H1 (cell line): ENCODE data around the gene CTNNA3. TPM values are rescaled to one million over a fixed set of nuclear protein-coding genes. Genes with fewer than 3 reads are reported as not detected.

Experiments
- CTCF ChIA-PET: fragments of 300-600 bp; sonication (Branson Sonifier 250); formaldehyde crosslinking; loops from one replicate; lab custom pipeline; 2021; ENCODE audit not compliant: partially characterized antibody; lab: Charles Lee
- POLR2A ChIA-PET: fragments of 300-600 bp; sonication (Branson Sonifier 250); formaldehyde crosslinking; loops from one replicate; lab custom pipeline; 2021; ENCODE audit warnings: inconsistent platforms; ENCODE audit not compliant: partially characterized antibody; lab: Charles Lee
- DNase-seq, 2 experiments: peaks; one replicate each; pipeline versions ENCODE4 v3.0.0 to v3.0.0-alpha.2; 2010 to 2022; ENCODE audit warnings: low spot score in 2 of 2, low read depth in 1 of 2, mixed read lengths in 1 of 2
- FAIRE-seq: peaks from 2 replicates; lab custom pipeline; 2011; peaks lifted over from hg19 to GRCh38; lab: Jason Lieb, UNC
- H2AFZ ChIP-seq: 2 replicates; pipeline ENCODE4 v1.8.1; 2012; ENCODE audit warnings: low read length, inconsistent platforms
- H2AK5ac ChIP-seq: 2 replicates; pipeline ENCODE4 v1.6.1; 2013; ENCODE audit warnings: low read depth, low read length
- H2BK120ac ChIP-seq: replicated peaks from 2 replicates; pipeline ENCODE3; 2013; ENCODE audit warnings: low read depth, low read length, inconsistent platforms
- H2BK12ac ChIP-seq: 2 replicates; pipeline ENCODE4 v1.6.1; 2013; ENCODE audit warnings: low read depth, low read length
- H2BK15ac ChIP-seq: 2 replicates; pipeline ENCODE4 v1.6.1; 2013; ENCODE audit warnings: low read length
- H2BK20ac ChIP-seq: 2 replicates; pipeline ENCODE4 v1.6.1; 2013; ENCODE audit warnings: low read length
- H2BK5ac ChIP-seq: 2 replicates; pipeline ENCODE4 v1.6.1; 2013; ENCODE audit warnings: low read depth, low read length
- H3K14ac ChIP-seq: 2 replicates; pipeline ENCODE4 v1.6.1; 2013; ENCODE audit warnings: inconsistent platforms; ENCODE audit not compliant: insufficient read length
- H3K18ac ChIP-seq: 2 replicates; pipeline ENCODE4 v1.6.1; 2013; ENCODE audit warnings: low read length; ENCODE audit errors: extremely low read depth
- H3K23ac ChIP-seq: 2 replicates; pipeline ENCODE4 v1.6.1; 2013; ENCODE audit warnings: inconsistent platforms; ENCODE audit not compliant: insufficient read length
- H3K23me2 ChIP-seq: 2 replicates; pipeline ENCODE4 v1.6.1; 2013; ENCODE audit warnings: low read depth, low read length
- H3K27ac ChIP-seq: 2 replicates; pipeline ENCODE4 v1.6.1; 2011; ENCODE audit warnings: low read depth, low read length, inconsistent platforms
- H3K27me3 ChIP-seq, 4 experiments: replicated peaks in 1 of 4; 1 replicate in 1 of 4; 2 replicates in 3 of 4; pipeline versions ENCODE4 v1.6.1 to v1.8.1; 2011 to 2013; ENCODE audit warnings: low read length in 3 of 4, mild to moderate bottlenecking in 3 of 4, inconsistent platforms in 2 of 4, mixed read lengths in 2 of 4, moderate library complexity in 1 of 4; ENCODE audit not compliant: control insufficient read depth in 3 of 4, insufficient read depth in 3 of 4; ENCODE audit errors: extremely low read depth in 1 of 4
- H3K36me3 ChIP-seq, 4 experiments: 2 replicates each; pipeline versions ENCODE4 v1.6.1 to v1.8.1; 2011 to 2013; ENCODE audit warnings: mild to moderate bottlenecking in 4 of 4, low read length in 3 of 4, moderate library complexity in 2 of 4, control low read depth in 1 of 4, inconsistent platforms in 1 of 4; ENCODE audit not compliant: insufficient read depth in 4 of 4, control insufficient read depth in 2 of 4
- H3K4ac ChIP-seq: replicated peaks from 2 replicates; pipeline ENCODE3; 2013; ENCODE audit warnings: low read length, low read depth, mixed read lengths, inconsistent platforms; ENCODE audit not compliant: insufficient read length
- H3K4me1 ChIP-seq, 4 experiments: replicated peaks in 1 of 4; 1 replicate in 1 of 4; 2 replicates in 3 of 4; pipeline versions ENCODE4 v1.6.1 to v1.8.1; 2011 to 2013; ENCODE audit warnings: low read length in 3 of 4, inconsistent platforms in 2 of 4, mixed read lengths in 1 of 4; ENCODE audit not compliant: insufficient read depth in 4 of 4, control insufficient read depth in 3 of 4
- H3K4me2 ChIP-seq, 2 experiments: 2 replicates each; pipeline versions ENCODE4 v1.6.1 to v1.8.1; 2011 to 2013; ENCODE audit warnings: low read depth in 2 of 2, low read length in 2 of 2, control low read depth in 1 of 2, inconsistent platforms in 1 of 2, mild to moderate bottlenecking in 1 of 2; ENCODE audit not compliant: insufficient read depth in 1 of 2
- H3K4me3 ChIP-seq, 4 experiments: fragments of 200-600, 300-600 bp in 1 of 4; sonication (generic), shearing (Covaris generic), sonication (Bioruptor Twin) in 1 of 4; 2 replicates each; pipeline versions ENCODE4 v1.5.1 to v1.8.1; 2011 to 2016; ENCODE audit warnings: low read length in 4 of 4, low read depth in 3 of 4, control low read depth in 2 of 4, inconsistent platforms in 2 of 4, mild to moderate bottlenecking in 2 of 4, mixed read lengths in 1 of 4, moderate library complexity in 1 of 4; ENCODE audit not compliant: insufficient read depth in 2 of 4; ENCODE audit errors: extremely low read depth in 1 of 4
- H3K56ac ChIP-seq: replicated peaks from 2 replicates; pipeline ENCODE3; 2013; ENCODE audit warnings: low read depth, mild to moderate bottlenecking, mixed read lengths, low read length, inconsistent platforms; ENCODE audit not compliant: insufficient read length
- H3K79me1 ChIP-seq: 2 replicates; pipeline ENCODE4 v1.6.1; 2013; ENCODE audit warnings: low read depth, low read length, control low read depth
- H3K79me2 ChIP-seq, 2 experiments: 2 replicates each; pipeline versions ENCODE4 v1.6.1 to v1.8.1; 2012 to 2013; ENCODE audit warnings: low read length in 2 of 2, mild to moderate bottlenecking in 2 of 2, inconsistent platforms in 1 of 2; ENCODE audit not compliant: insufficient read depth in 2 of 2, control insufficient read depth in 1 of 2
- H3K9ac ChIP-seq, 4 experiments: replicated peaks in 1 of 4; 1 replicate in 1 of 4; 2 replicates in 3 of 4; pipeline versions ENCODE4 v1.6.1 to v1.8.1; 2011 to 2013; ENCODE audit warnings: low read depth in 3 of 4, low read length in 3 of 4, control low read depth in 2 of 4, mild to moderate bottlenecking in 2 of 4, moderate library complexity in 2 of 4, inconsistent platforms in 1 of 4; ENCODE audit errors: extremely low read depth in 1 of 4
- H3K9me3 ChIP-seq, 2 experiments: 2 replicates each; pipeline versions ENCODE4 v1.6.1 to v1.8.1; 2012 to 2013; ENCODE audit warnings: mild to moderate bottlenecking in 2 of 2, moderate library complexity in 2 of 2, control low read depth in 1 of 2, inconsistent platforms in 1 of 2, low read depth in 1 of 2, low read length in 1 of 2, mixed read lengths in 1 of 2; ENCODE audit not compliant: insufficient read depth in 2 of 2
- H4K20me1 ChIP-seq, 2 experiments: replicated peaks in 1 of 2; 2 replicates each; pipeline versions ENCODE3 to v1.8.1; 2011 to 2013; ENCODE audit warnings: inconsistent platforms in 2 of 2, low read length in 2 of 2, mild to moderate bottlenecking in 1 of 2; ENCODE audit not compliant: insufficient read depth in 2 of 2, control insufficient read depth in 1 of 2
- H4K5ac ChIP-seq: 2 replicates; pipeline ENCODE4 v1.6.1; 2013; ENCODE audit warnings: low read length, low read depth, mixed read lengths, inconsistent platforms; ENCODE audit not compliant: insufficient read length
- H4K8ac ChIP-seq: 2 replicates; pipeline ENCODE4 v1.8.0; 2013; ENCODE audit warnings: mild to moderate bottlenecking, moderate library complexity, low read length, inconsistent platforms; ENCODE audit not compliant: insufficient read depth; ENCODE audit errors: extremely low read depth
- H4K91ac ChIP-seq: replicated peaks from 2 replicates; pipeline ENCODE3; 2013; ENCODE audit warnings: low read length, mixed read lengths, inconsistent platforms; ENCODE audit not compliant: insufficient read length
- JUND ChIP-seq: IDR thresholded peaks from 2 replicates; pipeline ENCODE4 v1.6.1; 2011; ENCODE audit warnings: mild to moderate bottlenecking, improper control_type of control experiment, low read length
- KDM5A ChIP-seq: fragments of 200-600 bp; IDR thresholded peaks from 2 replicates; pipeline ENCODE4 v1.7.1; 2012; ENCODE audit warnings: mild to moderate bottlenecking, low read length, inconsistent platforms, mixed read lengths
- SP2 ChIP-seq: IDR thresholded peaks from 2 replicates; pipeline ENCODE4 v1.6.1; 2012; ENCODE audit warnings: mild to moderate bottlenecking, low read length, inconsistent platforms
- TAF7 ChIP-seq: optimal IDR thresholded peaks from 2 replicates; pipeline ENCODE3; 2011; ENCODE audit warnings: low read depth, mild to moderate bottlenecking, inconsistent platforms, low read length, moderate library complexity, borderline replicate concordance
- WGBS, 2 experiments: shearing (Covaris generic) in 1 of 2; methylation state at CpG; one replicate each; pipeline versions ENCODE4 v1.1.6 to v1.1.7; 2013 to 2015; ENCODE audit warnings: low lambda C conversion rate in 2 of 2, mixed read lengths in 2 of 2, inconsistent platforms in 1 of 2, low coverage in 1 of 2, missing lambda C conversion rate in 1 of 2; ENCODE audit not compliant: insufficient replicate concordance in 2 of 2, insufficient coverage in 1 of 2, insufficient read length in 1 of 2; ENCODE audit errors: extremely low coverage in 1 of 2, missing lambda C conversion rate in 1 of 2; 5-methylcytosine and 5-hydroxymethylcytosine counted together
- polyA plus RNA-seq, 7 experiments: library from polyadenylated mRNA; depleted of rRNA in 3 of 7; stranded (reverse) in 5 of 7; unstranded in 2 of 7; fragments of >200 nt in 5 of 7; fragments of 200-250 nt in 2 of 7; gene quantifications; 1 replicate in 5 of 7; 2 replicates in 1 of 7; 4 replicates in 1 of 7; pipeline versions ENCODE4 v1.2.1 to v1.2.3, GENCODE V29; 2011 to 2013; ENCODE audit warnings: missing spikeins in 2 of 7, mixed read lengths in 2 of 7
- total RNA-seq: library from RNA; stranded (reverse); fragmentation: NEBNext Ultra II Directional; extraction: Animal tissue kit (Norgen Biotek cat#: 25700); gene quantifications from 2 replicates; pipeline ENCODE4 v1.2.1, GENCODE V29; 2021

The CTNNA3 gene
- total and polyA plus RNA-seq, 2 of the 8 experiments (the other 6 are each of a cell fraction or from before 2014, with no cell fraction given), result 1.3 to 1.5 TPM

- Histone ChIP-seq H3K79me2 (no peaks in the 10 kb centered on the region), H3K4me2 (no peak overlapping the region), H2BK20ac (no peak overlapping the region), H2BK12ac (no peak overlapping the region), H3K9ac (no peak overlapping the region), H2BK15ac (no peak overlapping the region), H2AFZ (no peak overlapping the region), H3K4me3 (no peak overlapping the region), H3K23ac (no peak overlapping the region), H2BK5ac (no peak overlapping the region), H3K14ac (no peak overlapping the region), H3K27ac (no peak overlapping the region), H3K4ac (no peak overlapping the region), H4K8ac (no peak overlapping the region), H4K91ac (no peak overlapping the region), H2AK5ac (no peak overlapping the region), H2BK120ac (no peak overlapping the region), H3K79me1 (no peaks in the 10 kb centered on the region), H3K4me1 (no peaks in the 10 kb centered on the region), H3K18ac (no peak overlapping the region), H3K36me3 (no peaks in the 10 kb centered on the region), H3K23me2 (no peaks in the 10 kb centered on the region), H4K20me1 (no peaks in the 10 kb centered on the region), H3K9me3 (no peaks in the 10 kb centered on the region), H3K56ac (no peak overlapping the region), H3K27me3 (no peaks in the 10 kb centered on the region), H4K5ac (no peak overlapping the region)
- 87% methylated on average over 7 of the region's 7 CpGs; no CpG with 5 or more reads in 1 of the 2 experiments for WGBS, 2 experiments
- ChIA-PET POLR2A (no interaction called here), CTCF (no interaction called here)
- TF ChIP-seq TAF7 (no peak), SP2 (no peak), JUND (no peak), KDM5A (no peak)
- FAIRE-seq (no peak), DNase-seq (no peak)
These were observed 907.6 kb downstream of the CTNNA3 start for GRCh38 chr10:66788178-66788987.
